ENCODE data around the gene NUP98. TPM values are rescaled to one million over a fixed set of nuclear protein-coding genes. Genes with fewer than 3 reads are reported as not detected.

The NUP98 gene
- total and polyA plus RNA-seq, 2 of the 13 experiments (the other 11 are each of a cell fraction or from before 2014, with no cell fraction given), result 76.6 to 85.3 TPM

DNA sequence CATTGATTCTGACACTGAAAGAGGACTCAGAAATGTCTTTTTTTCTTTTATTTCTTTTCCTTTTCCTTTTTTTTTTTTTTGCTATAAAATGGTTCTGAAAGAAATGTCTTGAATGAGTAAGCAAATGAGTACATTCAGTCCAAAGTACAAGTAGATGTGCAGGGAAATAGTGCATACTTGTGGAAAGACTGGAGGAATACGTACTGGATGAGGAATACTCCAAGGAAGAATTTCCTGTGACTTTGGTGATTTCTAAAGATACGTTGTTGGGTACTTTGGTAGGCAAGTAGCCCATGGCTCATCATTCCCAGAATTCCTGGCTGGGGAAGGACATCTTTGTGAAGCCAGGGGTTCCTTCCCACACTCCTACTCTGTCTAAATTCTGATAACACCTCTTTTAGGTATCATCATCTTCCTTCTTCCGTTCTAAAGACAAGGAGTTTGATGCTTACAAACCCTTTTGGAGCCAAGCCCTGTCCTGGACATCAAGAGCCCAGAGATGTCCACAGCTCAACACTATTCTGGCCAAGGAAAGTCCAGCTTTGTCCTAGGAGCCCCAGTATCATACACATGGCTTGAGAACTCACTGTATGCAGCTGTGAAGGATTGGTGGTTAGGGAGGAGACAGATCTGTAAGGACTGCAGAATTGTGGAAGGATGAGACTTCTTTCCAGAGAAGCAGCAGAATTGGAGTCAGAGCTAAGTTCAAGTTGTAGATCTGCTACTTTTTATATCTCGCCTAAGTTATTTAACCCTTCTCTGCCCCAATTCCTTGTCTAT is 4.8 kb upstream of the NUP98 start (continued):
- TF ChIP-seq, protein P1, sequence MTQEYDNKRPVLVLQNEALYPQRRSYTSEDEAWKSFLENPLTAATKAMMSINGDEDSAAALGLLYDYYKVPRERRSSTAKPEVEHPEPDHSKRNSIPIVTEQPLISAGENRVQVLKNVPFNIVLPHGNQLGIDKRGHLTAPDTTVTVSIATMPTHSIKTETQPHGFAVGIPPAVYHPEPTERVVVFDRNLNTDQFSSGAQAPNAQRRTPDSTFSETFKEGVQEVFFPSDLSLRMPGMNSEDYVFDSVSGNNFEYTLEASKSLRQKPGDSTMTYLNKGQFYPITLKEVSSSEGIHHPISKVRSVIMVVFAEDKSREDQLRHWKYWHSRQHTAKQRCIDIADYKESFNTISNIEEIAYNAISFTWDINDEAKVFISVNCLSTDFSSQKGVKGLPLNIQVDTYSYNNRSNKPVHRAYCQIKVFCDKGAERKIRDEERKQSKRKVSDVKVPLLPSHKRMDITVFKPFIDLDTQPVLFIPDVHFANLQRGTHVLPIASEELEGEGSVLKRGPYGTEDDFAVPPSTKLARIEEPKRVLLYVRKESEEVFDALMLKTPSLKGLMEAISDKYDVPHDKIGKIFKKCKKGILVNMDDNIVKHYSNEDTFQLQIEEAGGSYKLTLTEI (CRISPR knock-in tag; conservative IDR thresholded peaks at IDR 0.05), result no peak
- TF ChIP-seq NAIF1 (CRISPR knock-in tag; IDR thresholded peaks at IDR 0.05; ENCODE audit: borderline replicate concordance) (no peak), ZNF737 (CRISPR knock-in tag; IDR thresholded peaks at IDR 0.05; ENCODE audit: borderline replicate concordance) (no peak), ZNF383 (CRISPR knock-in tag; IDR thresholded peaks at IDR 0.05; ENCODE audit: borderline replicate concordance) (no peak), NCOA5 (CRISPR knock-in tag; IDR thresholded peaks at IDR 0.05) (no peak), CC2D1A (CRISPR knock-in tag; IDR thresholded peaks at IDR 0.05) (no peak)
- TF ChIP-seq, protein P2, sequence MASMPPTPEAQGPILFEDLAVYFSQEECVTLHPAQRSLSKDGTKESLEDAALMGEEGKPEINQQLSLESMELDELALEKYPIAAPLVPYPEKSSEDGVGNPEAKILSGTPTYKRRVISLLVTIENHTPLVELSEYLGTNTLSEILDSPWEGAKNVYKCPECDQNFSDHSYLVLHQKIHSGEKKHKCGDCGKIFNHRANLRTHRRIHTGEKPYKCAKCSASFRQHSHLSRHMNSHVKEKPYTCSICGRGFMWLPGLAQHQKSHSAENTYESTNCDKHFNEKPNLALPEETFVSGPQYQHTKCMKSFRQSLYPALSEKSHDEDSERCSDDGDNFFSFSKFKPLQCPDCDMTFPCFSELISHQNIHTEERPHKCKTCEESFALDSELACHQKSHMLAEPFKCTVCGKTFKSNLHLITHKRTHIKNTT (CRISPR knock-in tag; IDR thresholded peaks at IDR 0.05), result no peak
- TF ChIP-seq, protein P3, sequence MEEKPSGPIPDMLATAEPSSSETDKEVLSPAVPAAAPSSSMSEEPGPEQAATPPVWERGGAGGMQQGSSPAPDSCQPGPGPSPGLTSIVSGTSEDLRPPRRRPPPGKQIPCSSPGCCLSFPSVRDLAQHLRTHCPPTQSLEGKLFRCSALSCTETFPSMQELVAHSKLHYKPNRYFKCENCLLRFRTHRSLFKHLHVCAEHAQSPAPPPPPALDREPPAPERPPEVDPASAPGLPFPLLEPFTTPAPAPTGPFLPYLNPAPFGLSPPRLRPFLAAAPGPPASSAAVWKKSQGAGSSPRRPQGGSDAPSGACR (CRISPR knock-in tag; IDR thresholded peaks at IDR 0.05), result no peak

DNA sequence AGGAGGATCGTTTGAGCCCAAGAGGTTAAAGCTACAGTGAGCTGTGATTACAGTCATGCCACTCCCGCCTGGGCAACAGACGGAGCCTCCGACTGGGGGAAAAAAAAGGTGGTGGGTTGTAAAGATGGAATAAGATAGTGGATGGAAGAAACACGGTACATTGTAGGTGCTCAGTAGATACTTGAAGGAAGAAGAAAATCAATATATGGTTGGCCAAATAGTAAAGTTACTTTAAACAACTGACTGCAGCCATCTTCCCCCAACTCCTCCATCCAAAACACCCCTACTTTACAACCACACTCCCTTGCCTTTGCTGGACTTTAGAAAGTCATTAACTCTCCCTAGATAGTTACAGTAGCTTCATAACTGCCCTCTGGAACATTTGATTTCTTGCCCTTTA is 2.5 kb upstream of the NUP98 start:
- Histone ChIP-seq H4K20me1 (ENCODE audit: insufficient read depth, low read length) (peaks cover 18% of the 10 kb centered on the region), H3K27ac (ENCODE audit: extremely low read length, insufficient read depth, low read length) (no peak overlapping the region), H3K4me2 (ENCODE audit: low read depth, low read length) (no peak overlapping the region), H3K4me3 (replicated peaks in 1 of 3; ENCODE audit: insufficient read depth in 1 of 3, low read depth in 2 of 3, low read length in 3 of 3) (no peak overlapping the region), H2AFZ (ENCODE audit: low read length) (no peak overlapping the region), H3K36me3 (replicated peaks in 1 of 2; ENCODE audit: control insufficient read depth in 1 of 2, insufficient read depth in 2 of 2, low read length in 2 of 2) (no peaks in the 10 kb centered on the region), H3K9me3 (ENCODE audit: low read length) (no peaks in the 10 kb centered on the region), H3K4me1 (ENCODE audit: insufficient read depth, low read length) (peaks cover 28% of the 10 kb centered on the region), H3K79me2 (ENCODE audit: insufficient read depth, low read length) (peaks cover 23% of the 10 kb centered on the region), H3K9ac (ENCODE audit: insufficient read depth, low read depth, low read length) (no peak overlapping the region), H3K27me3 (ENCODE audit: control insufficient read depth in 1 of 2, insufficient read depth in 2 of 2, low read length in 2 of 2) (no peaks in the 10 kb centered on the region; a peak in 1 of 5 replicates)
- in situ Hi-C loops (cut with HindIII; ENCODE audit: extremely low pct_ligation_motif_present, low pct_unique_long_range_greater_than_20kb) (no loop called here), intact Hi-C loops (cut with micrococcal nuclease; ENCODE audit: unreplicated experiment) (no loop called here)
- POLR2A ChIA-PET, result no interaction called here
- DNase-seq (ENCODE audit: low spot score), result no peak
- 83% methylated on average over 4 of the region's 5 CpGs for WGBS (ENCODE audit: low lambda C conversion rate)
- ATAC-seq, result no peak
- CTCF ChIA-PET (ENCODE audit: low intra/inter-chr PET ratio, low total read pairs), result no interaction called here
- no TSS peak for BruUV-seq (replicated peaks)
- no peak for FAIRE-seq
- TF ChIP-seq HDAC6 (IDR thresholded peaks at IDR 0.05; ENCODE audit: low read depth, low read length), result no peak
- no peak for TF ChIP-seq FOXP1 (IDR thresholded peaks at IDR 0.05)
- TF ChIP-seq FOXP1 (CRISPR knock-in tag; IDR thresholded peaks at IDR 0.05), result no peak
- no peak for TF ChIP-seq POLR2G (IDR thresholded peaks at IDR 0.05; ENCODE audit: low read depth, low read length)
- TF ChIP-seq ZNF776 (CRISPR knock-in tag; IDR thresholded peaks at IDR 0.05), result no peak
- TF ChIP-seq, protein P4, sequence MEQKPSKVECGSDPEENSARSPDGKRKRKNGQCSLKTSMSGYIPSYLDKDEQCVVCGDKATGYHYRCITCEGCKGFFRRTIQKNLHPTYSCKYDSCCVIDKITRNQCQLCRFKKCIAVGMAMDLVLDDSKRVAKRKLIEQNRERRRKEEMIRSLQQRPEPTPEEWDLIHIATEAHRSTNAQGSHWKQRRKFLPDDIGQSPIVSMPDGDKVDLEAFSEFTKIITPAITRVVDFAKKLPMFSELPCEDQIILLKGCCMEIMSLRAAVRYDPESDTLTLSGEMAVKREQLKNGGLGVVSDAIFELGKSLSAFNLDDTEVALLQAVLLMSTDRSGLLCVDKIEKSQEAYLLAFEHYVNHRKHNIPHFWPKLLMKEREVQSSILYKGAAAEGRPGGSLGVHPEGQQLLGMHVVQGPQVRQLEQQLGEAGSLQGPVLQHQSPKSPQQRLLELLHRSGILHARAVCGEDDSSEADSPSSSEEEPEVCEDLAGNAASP (CRISPR knock-in tag; IDR thresholded peaks at IDR 0.05; ENCODE audit: borderline replicate concordance), result no peak
